ENCODE measurements around the gene TXNDC15.

TXNDC15 gene

DNA sequence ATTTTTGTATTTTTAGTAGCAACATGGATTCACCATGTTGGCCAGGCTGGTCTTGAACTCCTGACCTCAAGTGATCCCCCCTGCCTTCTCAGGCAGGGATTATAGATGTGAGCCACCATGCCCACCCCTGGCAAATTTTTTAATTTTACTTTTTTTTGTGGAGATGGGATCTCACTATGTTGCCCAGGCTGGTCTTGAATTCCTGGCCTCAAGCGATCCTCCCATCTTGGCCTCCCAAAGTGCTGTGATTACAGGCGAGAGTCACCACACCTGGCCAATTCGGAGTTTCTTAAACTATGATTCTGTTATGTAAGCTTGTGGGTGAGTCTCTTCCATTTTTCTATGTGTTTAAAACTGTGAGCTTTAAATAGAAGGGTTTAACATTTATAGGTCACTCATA is 58.3 kb downstream of the TXNDC15 start:
- DNase-seq, result no peak

DNA sequence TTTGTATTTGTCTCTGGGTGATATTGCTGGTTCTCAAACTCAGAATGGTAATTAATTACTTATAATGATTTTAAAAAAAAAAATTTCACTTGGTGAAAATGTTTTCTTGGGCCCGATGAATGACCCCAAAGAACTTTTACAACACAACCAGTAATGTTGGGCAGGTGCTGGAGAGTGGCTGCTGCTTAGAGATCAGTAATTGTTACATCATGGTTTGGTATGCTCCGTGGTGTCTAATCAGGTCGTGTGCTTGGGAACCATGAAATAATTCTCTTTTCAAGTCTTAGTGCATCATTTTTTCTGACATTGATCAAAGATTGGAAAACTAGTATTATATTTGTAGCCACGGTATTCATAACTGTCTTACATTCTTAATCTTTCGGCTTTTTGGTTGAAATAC is 60.0 kb downstream of the TXNDC15 start:
- DNase-seq, result no peak

DNA sequence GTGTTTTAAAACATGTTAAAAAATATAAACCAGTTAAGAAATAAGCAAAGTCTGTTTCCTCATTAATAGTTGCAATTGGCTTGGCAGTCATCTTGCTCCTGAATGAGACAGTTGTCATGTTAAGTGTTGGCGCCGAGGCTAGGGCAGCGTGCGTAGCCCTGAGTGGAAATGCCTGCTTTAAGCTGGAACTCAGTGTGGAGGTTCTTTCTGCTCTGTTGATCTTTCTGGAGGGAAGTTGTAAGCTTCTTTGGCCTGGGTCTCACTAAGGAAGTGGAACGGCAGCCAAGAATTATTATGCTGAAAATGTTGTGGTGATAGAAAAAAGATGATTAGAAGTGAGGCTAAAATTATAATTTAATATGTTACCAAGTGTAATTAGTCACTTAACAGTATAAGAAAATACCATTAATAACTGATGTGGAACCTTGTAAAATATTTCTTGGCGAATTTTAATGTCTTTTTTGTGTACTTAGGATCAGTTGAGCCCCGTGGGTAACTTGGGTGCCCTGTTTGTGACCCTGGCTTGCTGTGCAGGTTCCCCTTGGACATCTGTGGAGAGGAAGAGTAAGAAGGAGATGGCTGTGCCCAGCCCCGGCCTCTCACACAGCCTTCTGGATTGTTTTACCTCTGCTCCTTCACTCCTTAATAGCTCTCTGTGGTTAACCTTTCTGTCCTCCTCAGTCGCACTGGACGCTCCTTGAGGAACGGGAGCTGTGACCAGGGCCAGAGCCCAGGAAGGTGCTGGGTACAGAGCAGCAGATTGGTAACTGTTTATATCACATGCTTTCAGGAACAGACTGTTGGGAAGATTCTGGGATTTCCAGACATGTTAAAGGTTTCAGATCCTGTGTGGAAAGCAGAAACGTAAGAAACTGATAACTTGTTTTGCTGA is 61.8 kb downstream of the TXNDC15 start:
- DNase-seq, result no peak

DNA sequence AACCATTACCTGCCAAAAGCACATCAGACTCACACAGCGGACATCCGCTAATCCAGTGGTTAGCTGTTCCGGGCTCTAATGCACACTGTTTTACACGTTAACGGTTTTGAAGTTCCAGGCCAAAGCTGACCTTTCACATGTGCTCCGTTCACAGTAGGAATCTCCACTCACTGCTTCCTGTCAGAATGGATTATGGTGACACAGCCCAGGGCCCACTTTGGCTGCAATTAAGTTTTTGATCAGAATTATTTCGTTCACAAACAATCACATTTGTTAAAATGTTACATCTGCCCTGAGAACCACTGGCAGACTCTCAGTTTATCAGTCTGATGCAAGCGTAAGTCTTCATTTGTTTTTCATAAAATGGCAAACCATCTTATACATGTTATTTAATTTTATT is 63.4 kb downstream of the TXNDC15 start:
- no peak for DNase-seq

DNA sequence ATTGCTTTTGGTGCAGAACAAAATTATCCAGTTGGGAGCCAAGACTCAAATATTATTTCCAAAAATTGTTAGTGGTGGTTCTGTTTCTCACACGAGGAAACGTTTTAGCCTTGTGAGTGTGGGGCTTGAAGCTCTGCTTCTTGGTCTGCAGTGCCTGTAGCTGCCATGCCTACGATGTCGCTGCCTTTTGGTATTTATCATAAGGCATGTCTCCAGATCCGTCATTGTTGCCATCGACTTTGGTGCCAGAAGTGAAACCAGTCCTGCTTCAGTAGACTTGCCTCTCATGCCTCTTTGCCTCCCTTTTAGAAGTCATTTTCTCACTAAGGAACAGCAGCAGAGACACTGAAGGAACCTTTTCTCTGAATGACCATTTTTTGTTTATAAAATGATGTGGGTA is 63.9 kb downstream of the TXNDC15 start:
- no peak for DNase-seq

DNA sequence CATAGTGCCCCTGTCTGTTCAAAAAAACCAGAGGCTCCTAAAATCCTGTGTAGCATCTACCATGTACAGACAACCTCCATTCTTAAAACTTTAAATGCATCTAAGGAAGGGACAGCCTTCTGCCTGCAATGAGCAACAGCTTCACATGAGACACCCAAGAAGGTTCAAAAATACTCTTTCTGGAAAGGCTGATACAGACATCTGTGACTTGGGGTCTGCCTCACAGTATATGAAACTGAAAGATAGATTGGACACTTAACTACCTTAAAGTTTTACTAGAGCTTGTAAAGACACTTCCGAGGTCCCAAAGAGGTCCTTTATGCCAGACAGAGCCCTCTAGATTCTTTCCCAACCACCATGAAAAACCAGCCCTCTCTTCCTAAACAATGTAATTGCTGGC is 65.3 kb downstream of the TXNDC15 start:
- DNase-seq, result no peak

DNA sequence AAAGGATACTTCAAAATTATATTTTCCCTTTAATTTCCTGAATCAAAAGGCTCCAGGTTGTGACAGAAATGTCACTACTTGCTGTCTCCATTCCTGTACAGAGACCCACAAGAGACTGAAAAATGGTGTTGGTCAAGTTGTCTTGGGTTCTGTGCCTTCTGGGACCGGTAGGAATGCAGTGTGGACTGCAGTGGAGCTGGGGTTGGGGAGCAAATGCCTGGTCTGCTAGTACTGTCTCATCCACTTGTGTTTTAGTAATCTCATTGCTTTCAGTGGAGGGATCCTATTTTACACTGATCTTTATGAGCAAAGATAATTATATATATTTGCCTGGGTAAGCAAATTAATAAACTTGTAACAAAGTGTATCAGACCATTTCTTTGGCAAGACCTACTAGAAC is 69.4 kb downstream of the TXNDC15 start:
- DNase-seq, result no peak

DNA sequence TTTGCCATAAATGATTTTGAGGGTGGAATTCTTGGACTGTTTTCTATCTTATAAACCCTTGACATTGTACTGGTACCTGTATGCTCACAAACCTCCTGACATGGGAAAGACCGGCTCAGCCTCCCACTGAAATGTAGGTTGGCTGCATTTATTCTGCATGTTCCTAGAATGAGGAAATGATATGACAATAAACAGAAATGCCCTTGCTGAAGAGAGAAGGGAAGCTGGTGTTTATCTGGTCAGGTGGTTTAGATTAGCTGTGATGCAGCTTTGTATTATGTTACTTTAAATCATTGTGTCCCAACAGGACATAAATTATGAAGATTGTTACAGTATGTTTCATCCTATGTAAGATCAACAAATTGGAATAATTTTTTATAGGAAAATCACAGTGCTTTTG is 70.5 kb downstream of the TXNDC15 start:
- no peak for DNase-seq

DNA sequence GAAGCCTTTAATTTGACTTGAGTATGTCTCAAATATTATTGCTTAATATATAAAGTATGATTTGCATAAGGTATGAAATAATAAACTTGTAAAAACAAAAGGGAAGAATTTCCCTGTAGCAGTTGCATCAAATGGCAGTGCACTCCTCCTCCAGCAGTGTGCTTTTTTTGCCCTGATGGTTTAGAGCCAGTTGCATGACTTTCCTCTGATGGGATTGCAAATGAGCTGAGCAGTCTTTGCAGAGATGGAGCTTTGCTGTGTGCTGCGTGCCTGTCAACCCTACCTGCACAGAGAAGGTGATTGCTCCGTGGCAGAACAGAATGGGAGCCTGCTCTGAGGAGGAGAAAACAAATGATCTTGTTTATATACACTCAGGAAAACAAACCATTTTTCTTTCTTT is 70.9 kb downstream of the TXNDC15 start:
- DNase-seq, result no peak

DNA sequence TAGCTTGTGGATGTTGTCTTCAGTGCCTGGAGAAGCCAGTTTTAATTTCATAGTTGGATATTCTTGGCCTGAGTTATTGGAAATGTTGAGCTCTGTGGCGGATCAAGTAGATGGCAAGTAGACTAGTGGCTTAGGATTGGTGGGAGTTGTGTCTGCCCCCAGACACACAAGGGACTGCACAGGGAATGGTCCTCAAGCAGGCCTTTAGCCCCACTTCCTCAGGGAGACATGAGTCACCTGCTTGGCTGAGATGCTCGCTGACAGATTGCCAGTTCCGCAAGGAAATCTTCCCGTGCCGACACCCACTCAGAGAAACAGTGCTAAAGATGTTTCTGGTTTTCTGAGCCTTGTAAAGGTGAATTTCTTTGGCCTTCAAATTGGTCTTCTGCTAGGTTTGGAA is 74.7 kb downstream of the TXNDC15 start:
- DNase-seq, result no peak

DNA sequence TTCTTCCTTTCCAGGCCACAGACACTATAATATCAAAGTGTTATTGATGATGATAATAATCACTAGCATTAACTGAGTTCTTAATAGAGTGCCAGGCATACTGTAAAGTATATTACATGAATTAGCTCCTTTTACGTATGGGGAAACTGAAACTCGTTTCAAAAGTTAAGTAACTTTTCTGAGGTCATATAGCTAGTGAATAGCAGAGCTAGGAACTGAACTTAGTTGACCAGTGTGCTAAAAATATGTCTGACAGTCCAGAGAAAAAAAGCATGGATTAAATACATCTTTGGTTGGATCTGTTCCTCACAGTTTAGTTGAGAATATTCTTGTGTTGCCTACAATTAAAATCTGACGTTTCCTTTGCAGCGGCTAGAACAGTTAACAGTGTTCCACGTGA is 75.1 kb downstream of the TXNDC15 start:
- DNase-seq, result no peak
